Measurements from ENCODE around the gene HIVEP1.
"Not testable (repeated sequence)": the region's sequence is repeated elsewhere in the genome, so short reads cannot be mapped to it uniquely, and the experiment has no call there.

Gene HIVEP1

GRCh38 chr6:12174878-12175277 is 162.8 kb downstream of the HIVEP1 start:
- no peaks in the 10 kb centered on the region for H3K36me3 ChIP-seq (ENCODE audit: control insufficient read depth, insufficient read depth, low read length)
- no peaks in the 10 kb centered on the region for H3K9me3 ChIP-seq (ENCODE audit: control insufficient read depth, low read length)
- no peak overlapping the region for H3K4me3 ChIP-seq (ENCODE audit: low read length)
- no peak overlapping the region for H3K9ac ChIP-seq (ENCODE audit: low read length)
- H3K27me3 ChIP-seq (ENCODE audit: control insufficient read depth, insufficient read depth, low read length), result no peaks in the 10 kb centered on the region
- H3K4me1 ChIP-seq (ENCODE audit: control insufficient read depth, insufficient read depth, low read length), result no peaks in the 10 kb centered on the region

GRCh38 chr6:12175626-12176025 is 163.5 kb downstream of the HIVEP1 start:
- Histone ChIP-seq H3K4me1 (ENCODE audit: control insufficient read depth, insufficient read depth, low read length) (no peaks in the 10 kb centered on the region), H3K9me3 (ENCODE audit: control insufficient read depth, low read length) (no peaks in the 10 kb centered on the region), H3K27me3 (ENCODE audit: control insufficient read depth, insufficient read depth, low read length) (no peaks in the 10 kb centered on the region), H3K4me3 (ENCODE audit: low read length) (no peak overlapping the region), H3K36me3 (ENCODE audit: control insufficient read depth, insufficient read depth, low read length) (no peaks in the 10 kb centered on the region), H3K9ac (ENCODE audit: low read length) (no peak overlapping the region)

- not testable (repeated sequence) for H3K9me3 ChIP-seq (ENCODE audit: control insufficient read depth, low read length); H3K4me3 ChIP-seq (ENCODE audit: low read length); H3K27me3 ChIP-seq (ENCODE audit: control insufficient read depth, insufficient read depth, low read length); H3K36me3 ChIP-seq (ENCODE audit: control insufficient read depth, insufficient read depth, low read length); H3K9ac ChIP-seq (ENCODE audit: low read length); H3K4me1 ChIP-seq (ENCODE audit: control insufficient read depth, insufficient read depth, low read length)
Observed at GRCh38 chr6:12176782-12177181, 164.7 kb downstream of the HIVEP1 start.

DNA sequence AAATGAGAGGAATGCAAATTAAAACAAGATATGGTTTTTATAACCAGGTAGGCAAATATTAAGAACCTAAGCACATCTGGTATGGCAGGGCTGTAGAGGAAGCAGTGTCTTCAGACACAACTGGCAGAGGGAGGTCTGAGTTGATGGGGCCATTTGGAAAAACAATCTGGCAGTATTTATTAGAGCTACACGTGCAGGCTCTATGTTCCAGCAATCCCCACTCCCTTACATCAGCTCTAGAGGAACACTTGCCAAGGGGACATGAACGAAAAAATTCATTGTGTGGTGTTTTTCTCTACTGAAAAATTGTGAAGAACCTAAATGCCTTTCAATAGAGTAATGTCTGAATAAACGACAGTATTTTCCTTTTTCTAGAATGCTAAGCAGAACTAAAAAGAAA is 166.4 kb downstream of the HIVEP1 start:
- Histone ChIP-seq H3K27me3 (ENCODE audit: control insufficient read depth, insufficient read depth, low read length) (no peaks in the 10 kb centered on the region), H3K4me1 (ENCODE audit: control insufficient read depth, insufficient read depth, low read length) (no peaks in the 10 kb centered on the region)

DNA sequence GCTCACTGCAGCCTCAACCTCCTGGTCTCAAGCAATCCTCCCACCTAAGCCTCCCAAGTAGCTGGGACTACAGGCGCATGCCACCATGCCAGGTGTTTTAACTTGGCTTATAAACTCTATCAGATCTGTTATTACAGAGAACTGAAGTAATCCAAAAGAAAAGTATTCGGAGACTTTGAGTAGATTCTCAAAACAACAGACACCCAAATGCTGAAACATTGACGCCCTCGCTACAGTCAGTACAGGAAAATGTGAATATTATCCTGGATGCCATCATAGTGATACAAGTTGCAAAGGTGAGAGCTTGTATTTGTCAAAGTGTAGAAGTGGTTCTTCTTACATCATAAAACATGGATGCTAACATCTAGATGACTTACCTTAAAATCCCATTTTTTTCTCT is 169.4 kb downstream of the HIVEP1 start:
- Histone ChIP-seq H3K9me3 (ENCODE audit: control insufficient read depth, low read length) (no peaks in the 10 kb centered on the region), H3K4me3 (ENCODE audit: low read length) (no peak overlapping the region), H3K27me3 (ENCODE audit: control insufficient read depth, insufficient read depth, low read length) (no peaks in the 10 kb centered on the region), H3K36me3 (ENCODE audit: control insufficient read depth, insufficient read depth, low read length) (no peaks in the 10 kb centered on the region), H3K4me1 (ENCODE audit: control insufficient read depth, insufficient read depth, low read length) (no peaks in the 10 kb centered on the region), H3K9ac (ENCODE audit: low read length) (no peak overlapping the region)

More for the DNA sequence above, 166.4 kb downstream of the HIVEP1 start:
- Histone ChIP-seq H3K9me3 (ENCODE audit: control insufficient read depth, low read length) (no peaks in the 10 kb centered on the region), H3K36me3 (ENCODE audit: control insufficient read depth, insufficient read depth, low read length) (no peaks in the 10 kb centered on the region), H3K9ac (ENCODE audit: low read length) (no peak overlapping the region), H3K4me3 (ENCODE audit: low read length) (no peak overlapping the region)

- Histone ChIP-seq H3K4me3 (ENCODE audit: low read length) (no peak overlapping the region), H3K27me3 (ENCODE audit: control insufficient read depth, insufficient read depth, low read length) (no peaks in the 10 kb centered on the region), H3K4me1 (ENCODE audit: control insufficient read depth, insufficient read depth, low read length) (no peaks in the 10 kb centered on the region)
Observed at GRCh38 chr6:12182676-12183075, 170.6 kb downstream of the HIVEP1 start.

DNA sequence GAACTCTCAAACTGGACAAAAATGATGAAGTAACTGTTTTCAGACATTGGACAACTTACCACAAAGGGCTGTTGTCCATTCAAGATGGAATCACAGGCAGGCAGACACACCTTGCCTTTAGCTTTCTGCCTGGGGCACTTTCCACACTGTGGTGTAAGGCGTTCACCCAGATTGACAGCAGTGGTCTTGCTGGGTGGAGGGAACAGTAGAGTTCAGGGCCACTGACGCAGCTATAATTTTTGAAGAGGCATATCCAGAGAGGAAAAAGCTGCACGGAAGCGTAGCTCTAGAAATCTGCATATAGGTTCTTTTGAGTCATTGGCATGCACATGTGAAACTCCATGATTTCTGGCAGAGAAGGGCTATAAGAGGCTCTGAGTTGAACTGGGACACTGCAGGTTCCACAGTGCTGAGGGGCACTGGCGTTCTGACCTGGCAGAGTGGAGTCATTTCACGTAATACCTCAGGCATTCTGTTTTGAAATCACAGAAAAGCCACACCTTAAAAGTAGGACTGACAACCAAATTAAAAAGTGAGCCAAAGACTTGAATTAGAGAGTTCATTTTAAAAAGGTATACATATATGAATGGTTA is 173.1 kb downstream of the HIVEP1 start:
- no peaks in the 10 kb centered on the region for H3K36me3 ChIP-seq (ENCODE audit: control insufficient read depth, insufficient read depth, low read length)
- H3K27me3 ChIP-seq (ENCODE audit: control insufficient read depth, insufficient read depth, low read length), result no peaks in the 10 kb centered on the region
- no peak overlapping the region for H3K4me3 ChIP-seq (ENCODE audit: low read length)
- no peaks in the 10 kb centered on the region for H3K4me1 ChIP-seq (ENCODE audit: control insufficient read depth, insufficient read depth, low read length)
- H3K9ac ChIP-seq (ENCODE audit: low read length), result no peak overlapping the region
- H3K9me3 ChIP-seq (ENCODE audit: control insufficient read depth, low read length), result no peaks in the 10 kb centered on the region

More at GRCh38 chr6:12182676-12183075, 170.6 kb downstream of the HIVEP1 start:
- Histone ChIP-seq H3K36me3 (ENCODE audit: control insufficient read depth, insufficient read depth, low read length) (no peaks in the 10 kb centered on the region), H3K9ac (ENCODE audit: low read length) (no peak overlapping the region), H3K9me3 (ENCODE audit: control insufficient read depth, low read length) (no peaks in the 10 kb centered on the region)

DNA sequence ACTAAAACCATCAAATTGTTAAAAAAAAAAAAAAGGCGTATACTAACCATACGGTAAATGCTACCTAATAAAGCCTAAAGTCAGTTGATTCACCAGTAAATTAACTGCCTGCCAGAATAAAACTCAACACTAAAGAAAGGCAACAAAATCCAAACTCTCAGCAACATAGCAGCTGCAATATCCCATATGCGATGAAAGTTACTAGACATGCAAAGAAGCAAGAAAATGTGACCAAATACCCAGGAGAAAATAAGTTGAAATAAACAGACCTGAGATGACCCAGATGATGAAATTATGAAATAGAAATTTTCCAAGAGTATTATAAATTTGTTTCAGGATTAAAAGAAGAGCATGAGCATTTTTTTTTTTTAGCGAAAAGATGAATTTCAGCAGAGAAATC is 174.4 kb downstream of the HIVEP1 start:
- Histone ChIP-seq H3K27me3 (ENCODE audit: control insufficient read depth, insufficient read depth, low read length) (no peaks in the 10 kb centered on the region), H3K9ac (ENCODE audit: low read length) (no peak overlapping the region), H3K9me3 (ENCODE audit: control insufficient read depth, low read length) (no peaks in the 10 kb centered on the region), H3K36me3 (ENCODE audit: control insufficient read depth, insufficient read depth, low read length) (no peaks in the 10 kb centered on the region), H3K4me1 (ENCODE audit: control insufficient read depth, insufficient read depth, low read length) (no peaks in the 10 kb centered on the region), H3K4me3 (ENCODE audit: low read length) (no peak overlapping the region)

- no peak overlapping the region for H3K9ac ChIP-seq (ENCODE audit: low read length)
- no peaks in the 10 kb centered on the region for H3K4me1 ChIP-seq (ENCODE audit: control insufficient read depth, insufficient read depth, low read length)
- no peaks in the 10 kb centered on the region for H3K36me3 ChIP-seq (ENCODE audit: control insufficient read depth, insufficient read depth, low read length)
- H3K27me3 ChIP-seq (ENCODE audit: control insufficient read depth, insufficient read depth, low read length), result no peaks in the 10 kb centered on the region
- no peaks in the 10 kb centered on the region for H3K9me3 ChIP-seq (ENCODE audit: control insufficient read depth, low read length)
- H3K4me3 ChIP-seq (ENCODE audit: low read length), result no peak overlapping the region
Observed at GRCh38 chr6:12189150-12189549, 177.0 kb downstream of the HIVEP1 start.

DNA sequence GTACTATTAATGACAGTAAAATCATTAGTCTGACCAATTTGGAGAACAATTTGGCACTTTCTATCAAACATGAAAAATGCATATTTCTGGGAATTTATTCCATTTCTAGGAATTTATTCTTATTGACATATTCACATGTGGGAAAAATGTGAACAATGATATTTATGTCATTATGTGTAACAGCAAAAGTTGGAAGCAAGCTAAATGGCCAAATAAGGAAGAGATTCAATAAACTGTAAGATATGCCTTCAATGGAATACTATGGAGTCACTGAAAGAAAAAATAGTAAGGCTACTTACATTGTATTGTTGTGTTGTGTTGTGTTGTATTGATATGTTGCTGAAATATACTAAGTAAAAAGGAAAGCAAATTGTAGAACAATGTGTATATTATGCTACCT is 177.5 kb downstream of the HIVEP1 start:
- Histone ChIP-seq H3K9me3 (ENCODE audit: control insufficient read depth, low read length) (no peaks in the 10 kb centered on the region), H3K4me1 (ENCODE audit: control insufficient read depth, insufficient read depth, low read length) (no peaks in the 10 kb centered on the region), H3K4me3 (ENCODE audit: low read length) (no peak overlapping the region), H3K27me3 (ENCODE audit: control insufficient read depth, insufficient read depth, low read length) (no peaks in the 10 kb centered on the region), H3K9ac (ENCODE audit: low read length) (no peak overlapping the region), H3K36me3 (ENCODE audit: control insufficient read depth, insufficient read depth, low read length) (no peaks in the 10 kb centered on the region)

- no peak overlapping the region for H3K4me3 ChIP-seq (ENCODE audit: low read length)
- H3K9me3 ChIP-seq (ENCODE audit: control insufficient read depth, low read length), result no peaks in the 10 kb centered on the region
- no peaks in the 10 kb centered on the region for H3K4me1 ChIP-seq (ENCODE audit: control insufficient read depth, insufficient read depth, low read length)
Observed at GRCh38 chr6:12190252-12190651, 178.1 kb downstream of the HIVEP1 start.

DNA sequence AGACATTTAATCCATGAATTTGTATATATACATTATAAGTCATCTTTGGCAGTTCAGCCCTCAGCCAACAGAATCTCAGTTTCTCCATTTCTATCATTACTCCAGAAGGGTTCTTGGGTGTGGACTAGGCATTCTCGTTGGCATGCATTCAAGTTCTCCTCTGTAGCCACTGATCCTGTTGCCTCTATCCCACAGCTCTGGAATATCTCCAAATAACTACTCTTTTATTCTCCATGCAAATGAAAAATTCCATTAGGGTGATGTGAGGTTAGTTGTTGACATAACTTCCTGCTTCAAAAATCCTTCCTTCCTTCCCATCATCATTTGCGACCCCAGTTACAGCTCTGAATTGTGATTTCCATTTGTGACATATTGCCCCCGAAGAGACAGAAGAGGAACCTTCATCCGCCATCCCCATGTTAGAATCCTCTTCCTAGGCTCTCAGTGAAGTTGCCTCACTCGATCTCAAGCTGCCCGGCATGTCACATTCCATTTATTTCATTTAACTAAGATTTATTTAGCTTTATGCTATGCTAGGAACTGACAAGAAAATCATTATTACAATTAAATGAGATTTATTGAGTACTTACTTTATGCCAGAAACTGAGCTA is 184.3 kb downstream of the HIVEP1 start:
- Histone ChIP-seq H3K9me3 (ENCODE audit: control insufficient read depth, low read length) (no peaks in the 10 kb centered on the region), H3K4me3 (ENCODE audit: low read length) (no peak overlapping the region), H3K27me3 (ENCODE audit: control insufficient read depth, insufficient read depth, low read length) (no peaks in the 10 kb centered on the region), H3K36me3 (ENCODE audit: control insufficient read depth, insufficient read depth, low read length) (no peaks in the 10 kb centered on the region), H3K9ac (ENCODE audit: low read length) (no peak overlapping the region), H3K4me1 (ENCODE audit: control insufficient read depth, insufficient read depth, low read length) (no peaks in the 10 kb centered on the region)

More at GRCh38 chr6:12190252-12190651, 178.1 kb downstream of the HIVEP1 start:
- no peak overlapping the region for H3K9ac ChIP-seq (ENCODE audit: low read length)
- no peaks in the 10 kb centered on the region for H3K27me3 ChIP-seq (ENCODE audit: control insufficient read depth, insufficient read depth, low read length)
- H3K36me3 ChIP-seq (ENCODE audit: control insufficient read depth, insufficient read depth, low read length), result no peaks in the 10 kb centered on the region

GRCh38 chr6:12198851-12199250 is 186.7 kb downstream of the HIVEP1 start:
- Histone ChIP-seq H3K9me3 (ENCODE audit: control insufficient read depth, low read length) (no peaks in the 10 kb centered on the region), H3K36me3 (ENCODE audit: control insufficient read depth, insufficient read depth, low read length) (no peaks in the 10 kb centered on the region), H3K9ac (ENCODE audit: low read length) (no peak overlapping the region), H3K4me1 (ENCODE audit: control insufficient read depth, insufficient read depth, low read length) (no peaks in the 10 kb centered on the region), H3K4me3 (ENCODE audit: low read length) (no peak overlapping the region), H3K27me3 (ENCODE audit: control insufficient read depth, insufficient read depth, low read length) (no peaks in the 10 kb centered on the region)
